ENCODE measurements around the gene SPIN1. TPM values are rescaled to one million over a fixed set of nuclear protein-coding genes. Genes with fewer than 3 reads are reported as not detected.

SPIN1 gene
- total and polyA plus RNA-seq, 8 donors = 17.8 to 53.4 (median 28.8) TPM

- FAIRE-seq = no peak
- 87 to 88% methylated on average over 3 of the region's 3 CpGs for WGBS, 2 donors
- intact Hi-C loops (cut with DNase I) = no loop called here
These were observed 3.7 kb downstream of the SPIN1 start for GRCh38 chr9:88391921-88392320.

GRCh38 chr9:88392549-88392948 lies 4.3 kb downstream of the SPIN1 start:
- Histone ChIP-seq H3K27me3 (no peaks in the 10 kb centered on the region), H3K27ac (no peak overlapping the region), H3K36me3 (no peaks in the 10 kb centered on the region), H3K4me1 (peaks cover 3 to 14% (median 10%) of the 10 kb centered on the region in 3 donors), H3K4me3 (no peak overlapping the region), H3K9me3 (no peaks in the 10 kb centered on the region)
- DNase-seq (no peak), ATAC-seq (no peak), FAIRE-seq (no peak)
- WGBS, 2 donors = 58 to 65% methylated on average over 1 of the region's 1 CpG
- no peak for TF ChIP-seq CTCF (IDR thresholded peaks at IDR 0.05)
- intact Hi-C loops (cut with DNase I) = no loop called here

More at GRCh38 chr9:88391921-88392320, 3.7 kb downstream of the SPIN1 start:
- no peak for ATAC-seq
- Histone ChIP-seq H3K4me1 (peaks cover 3 to 14% (median 10%) of the 10 kb centered on the region in 3 donors), H3K36me3 (no peaks in the 10 kb centered on the region), H3K9me3 (no peaks in the 10 kb centered on the region), H3K27ac (peak overlapping the region in 1 of 4 donors; percentile 33), H3K27me3 (no peaks in the 10 kb centered on the region), H3K4me3 (no peak overlapping the region)
- no peak for TF ChIP-seq CTCF (IDR thresholded peaks at IDR 0.05)
- DNase-seq = no peak

GRCh38 chr9:88396836-88397577 lies 8.8 kb downstream of the SPIN1 start:
- DNase-seq = no peak
- Histone ChIP-seq H3K27ac (no peak overlapping the region), H3K4me1 (no peaks in the 10 kb centered on the region), H3K27me3 (no peaks in the 10 kb centered on the region), H3K9me3 (no peaks in the 10 kb centered on the region), H3K4me3 (no peak overlapping the region), H3K36me3 (no peaks in the 10 kb centered on the region)
- TF ChIP-seq CTCF (IDR thresholded peaks at IDR 0.05) = no peak
- WGBS, 2 donors = 85 to 86% methylated on average over 3 of the region's 3 CpGs
- no peak for FAIRE-seq
- ATAC-seq = no peak
- intact Hi-C loops (cut with DNase I) = no loop called here

GRCh38 chr9:88398016-88398415 lies 9.8 kb downstream of the SPIN1 start:
- WGBS, 2 donors = 94 to 95% methylated on average over 5 of the region's 5 CpGs
- H3K4me1 ChIP-seq = no peaks in the 10 kb centered on the region
- no peaks in the 10 kb centered on the region for H3K36me3 ChIP-seq
- no peak overlapping the region for H3K4me3 ChIP-seq
- FAIRE-seq (no peak), ATAC-seq (no peak), DNase-seq (no peak)
- intact Hi-C loops (cut with DNase I) = no loop called here
- no peak for TF ChIP-seq CTCF (IDR thresholded peaks at IDR 0.05)
- no peaks in the 10 kb centered on the region for H3K9me3 ChIP-seq
- no peak overlapping the region for H3K27ac ChIP-seq
- no peaks in the 10 kb centered on the region for H3K27me3 ChIP-seq

GRCh38 chr9:88399966-88400365 lies 11.7 kb downstream of the SPIN1 start:
- intact Hi-C loops (cut with DNase I) = no loop called here
- Histone ChIP-seq H3K27me3 (no peaks in the 10 kb centered on the region), H3K4me3 (no peak overlapping the region), H3K27ac (no peak overlapping the region), H3K4me1 (no peaks in the 10 kb centered on the region), H3K9me3 (no peaks in the 10 kb centered on the region), H3K36me3 (no peaks in the 10 kb centered on the region)
- DNase-seq (no peak), ATAC-seq (no peak), FAIRE-seq (no peak)
- no peak for TF ChIP-seq CTCF (IDR thresholded peaks at IDR 0.05)
- WGBS, 2 donors = 61 to 66% methylated on average over 3 of the region's 3 CpGs
